GOT3 (cell line): ENCODE data around the gene CCL17.

Source experiments
- DNase-seq: peaks from one replicate; lab custom pipeline; 2025; ENCODE audit warnings: mixed read lengths; lab: John Stamatoyannopoulos, UW

Gene CCL17

GRCh38 chr16:57377080-57377841 lies 27.3 kb upstream of the CCL17 start:
- DNase-seq, result no peak

DNA sequence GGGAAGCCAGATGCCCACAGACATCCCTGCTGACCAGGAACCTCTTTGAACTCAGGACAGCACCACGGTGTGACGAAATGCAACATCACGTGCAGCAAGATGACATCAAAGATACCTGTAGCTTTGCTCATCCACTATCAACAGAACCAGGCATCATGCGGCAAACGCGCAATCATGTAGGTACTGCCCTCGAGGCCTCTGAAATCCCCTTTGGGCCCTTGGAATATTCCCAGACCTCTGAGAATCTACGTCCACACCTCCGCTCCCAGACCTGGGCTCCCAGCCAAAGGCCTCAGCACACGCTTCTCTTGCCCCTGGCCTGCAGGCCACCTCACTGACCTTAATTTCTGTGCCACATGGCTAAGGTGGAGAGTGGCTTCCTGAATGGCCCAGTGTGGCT lies 25.0 kb upstream of the CCL17 start:
- no peak for DNase-seq

DNA sequence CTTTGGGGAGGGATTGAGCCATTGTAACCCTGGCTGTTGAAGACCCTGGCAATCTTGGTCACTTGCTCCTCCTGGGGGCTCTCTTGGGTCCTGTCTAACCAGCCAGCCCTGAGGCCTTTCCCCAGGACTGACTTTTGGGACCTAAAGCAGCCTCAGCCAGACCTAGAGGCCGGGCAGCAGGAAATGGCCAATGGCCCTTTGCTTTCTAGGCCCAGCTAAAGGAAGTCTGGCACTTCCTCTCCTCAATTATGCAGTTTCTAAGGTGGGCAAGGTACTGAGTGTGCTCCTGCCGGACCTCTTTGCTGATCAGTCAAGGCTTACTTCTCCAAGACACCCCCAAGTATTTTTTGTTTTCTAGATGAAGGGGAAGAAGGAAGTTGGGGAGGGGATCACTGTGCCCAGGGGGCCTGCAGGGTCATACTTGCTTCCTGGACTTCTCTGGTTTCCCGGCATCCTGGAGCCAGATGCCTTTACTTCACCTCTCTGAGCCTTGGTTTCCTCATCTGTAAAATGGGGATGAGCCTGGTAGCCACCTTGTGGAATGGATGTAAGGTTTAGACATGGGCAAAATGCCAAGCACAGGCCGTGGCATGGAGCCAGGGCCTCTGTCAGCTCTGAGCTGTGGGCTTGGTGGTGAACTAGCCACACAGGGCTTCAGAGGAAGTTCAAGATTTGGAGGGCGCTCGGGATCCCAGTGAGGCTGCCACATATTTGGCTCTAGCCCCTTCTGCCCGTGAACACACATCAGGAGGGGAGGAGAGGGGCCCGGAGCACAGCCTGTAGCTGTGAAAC lies 23.7 kb upstream of the CCL17 start:
- DNase-seq, result no peak

- no peak for DNase-seq
Observed at GRCh38 chr16:57381791-57382534, 22.6 kb upstream of the CCL17 start.

- DNase-seq, result no peak
Observed at GRCh38 chr16:57382535-57383275, 21.9 kb upstream of the CCL17 start.

DNA sequence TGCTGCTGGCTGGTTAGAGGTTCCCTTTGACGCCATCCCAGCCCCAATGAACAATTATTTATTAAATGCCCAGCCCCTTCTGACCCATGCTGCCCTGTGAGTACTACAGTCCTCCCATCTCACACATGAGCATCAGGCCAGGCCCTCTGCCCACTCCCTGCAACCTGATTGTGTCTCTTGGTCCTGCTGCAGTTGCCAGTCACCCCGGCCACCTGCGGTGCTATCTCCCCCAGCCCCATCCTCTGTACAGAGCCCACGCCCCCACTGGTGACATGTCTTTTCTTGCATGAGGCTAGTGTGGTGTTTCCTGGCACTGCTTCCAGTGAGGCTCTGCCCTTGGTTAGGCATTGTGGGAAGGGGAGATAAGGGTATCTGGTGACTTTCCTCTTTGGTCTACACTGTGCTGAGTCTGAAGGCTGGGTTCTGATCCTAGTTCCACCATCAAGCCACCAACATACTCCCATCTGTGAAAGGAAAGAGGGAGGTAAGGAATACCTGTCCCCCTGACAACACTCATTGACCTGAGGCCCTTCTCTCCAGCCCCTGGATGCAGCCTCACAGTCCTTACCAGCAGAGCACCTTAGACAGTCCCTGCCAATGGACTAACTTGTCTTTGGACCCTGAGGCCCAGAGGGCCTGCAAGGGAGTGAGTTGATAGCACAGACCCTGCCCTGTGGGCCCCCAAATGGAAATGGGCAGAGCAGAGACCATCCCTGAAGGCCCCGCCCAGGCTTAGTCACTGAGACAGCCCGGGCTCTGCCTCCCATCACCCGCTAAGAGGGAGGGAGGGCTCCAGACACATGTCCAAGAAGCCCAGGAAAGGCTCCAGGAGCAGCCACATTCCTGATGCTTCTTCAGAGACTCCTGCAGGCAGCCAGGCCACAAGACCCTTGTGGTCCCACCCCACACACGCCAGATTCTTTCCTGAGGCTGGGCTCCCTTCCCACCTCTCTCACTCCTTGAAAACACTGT lies 21.0 kb upstream of the CCL17 start:
- no peak for DNase-seq

DNA sequence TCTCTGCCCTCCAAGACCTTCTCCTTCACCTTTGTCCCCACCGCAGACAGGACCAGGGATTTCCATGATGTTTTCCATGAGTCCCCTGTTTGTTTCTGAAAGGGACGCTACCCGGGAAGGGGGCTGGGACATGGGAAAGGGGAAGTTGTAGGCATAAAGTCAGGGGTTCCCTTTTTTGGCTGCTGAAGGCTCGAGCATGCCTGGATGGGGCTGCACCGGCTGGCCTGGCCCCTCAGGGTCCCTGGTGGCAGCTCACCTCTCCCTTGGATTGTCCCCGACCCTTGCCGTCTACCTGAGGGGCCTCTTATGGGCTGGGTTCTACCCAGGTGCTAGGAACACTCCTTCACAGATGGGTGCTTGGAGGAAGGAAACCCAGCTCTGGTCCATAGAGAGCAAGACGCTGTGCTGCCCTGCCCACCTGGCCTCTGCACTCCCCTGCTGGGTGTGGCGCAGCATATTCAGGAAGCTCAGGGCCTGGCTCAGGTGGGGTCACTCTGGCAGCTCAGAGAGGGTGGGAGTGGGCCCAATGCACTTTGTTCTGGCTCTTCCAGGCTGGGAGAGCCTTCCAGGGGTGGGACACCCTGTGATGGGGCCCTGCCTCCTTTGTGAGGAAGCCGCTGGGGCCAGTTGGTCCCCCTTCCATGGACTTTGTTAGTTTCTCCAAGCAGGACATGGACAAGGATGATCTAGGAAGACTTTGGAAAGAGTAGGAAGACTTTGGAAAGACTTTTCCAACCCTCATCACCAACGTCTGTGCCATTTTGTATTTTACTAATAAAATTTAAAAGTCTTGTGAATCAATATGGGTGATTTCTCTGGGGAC lies 20.1 kb upstream of the CCL17 start:
- DNase-seq, result no peak

- DNase-seq, result no peak
Observed at GRCh38 chr16:57385083-57385482, 19.5 kb upstream of the CCL17 start.

- DNase-seq, result no peak
Observed at GRCh38 chr16:57386381-57386951, 18.1 kb upstream of the CCL17 start.

- no peak for DNase-seq
Observed at GRCh38 chr16:57387598-57388354, 16.8 kb upstream of the CCL17 start.

DNA sequence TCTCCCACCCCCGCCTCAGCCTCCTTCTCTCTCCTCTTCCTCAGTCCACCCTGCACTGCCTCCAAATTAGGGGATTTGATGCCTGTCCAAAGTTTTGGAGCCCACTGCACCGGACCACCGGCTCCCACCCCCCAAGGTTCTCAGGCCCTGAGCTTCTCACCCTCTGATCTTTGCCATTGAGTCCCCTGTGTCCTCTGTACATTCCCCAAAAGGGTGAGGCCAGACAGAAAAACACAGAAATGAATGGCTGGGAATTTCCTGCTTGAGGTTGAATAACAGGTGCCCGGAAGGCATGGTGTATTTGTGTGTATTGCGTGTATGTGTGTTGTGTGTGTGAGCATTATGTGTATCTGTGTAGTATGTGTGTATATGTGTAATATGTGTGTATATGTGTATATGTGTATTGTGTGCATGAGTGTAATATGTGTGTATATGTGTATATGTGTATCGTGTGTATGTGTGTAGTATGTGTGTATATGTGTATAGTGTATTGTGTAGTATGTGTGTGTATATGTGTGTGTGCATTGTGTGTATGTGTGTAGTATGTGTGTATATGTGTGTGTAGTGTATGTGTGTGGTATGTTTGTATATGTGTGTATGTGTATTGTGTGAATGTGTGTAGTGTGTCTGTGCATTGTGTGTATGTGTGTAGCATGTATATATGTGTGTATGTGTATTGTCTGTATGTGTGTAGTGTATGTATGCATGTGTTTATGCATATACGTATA lies 16.0 kb upstream of the CCL17 start:
- no peak for DNase-seq

DNA sequence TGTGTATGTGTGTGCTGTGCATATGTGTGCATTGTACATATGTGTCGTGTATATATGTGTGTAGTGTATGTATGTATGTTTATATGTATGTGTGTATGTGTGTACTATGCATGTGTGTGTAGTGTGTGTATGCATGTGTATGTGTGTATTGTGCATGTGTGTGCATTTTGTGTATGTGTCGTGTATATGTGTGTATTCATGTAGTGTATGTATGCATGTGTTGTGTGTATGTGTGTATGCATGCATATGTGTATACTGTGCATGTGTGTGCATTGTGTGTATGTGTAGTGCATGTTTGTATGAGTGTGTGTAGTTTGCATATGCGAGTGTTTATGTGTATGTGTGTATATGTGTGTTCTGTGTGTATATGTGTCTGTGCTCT lies 15.5 kb upstream of the CCL17 start:
- DNase-seq, result no peak

GRCh38 chr16:57390636-57391295 lies 13.8 kb upstream of the CCL17 start:
- DNase-seq, result no peak

- no peak for DNase-seq
Observed at GRCh38 chr16:57391300-57391699, 13.3 kb upstream of the CCL17 start.

DNA sequence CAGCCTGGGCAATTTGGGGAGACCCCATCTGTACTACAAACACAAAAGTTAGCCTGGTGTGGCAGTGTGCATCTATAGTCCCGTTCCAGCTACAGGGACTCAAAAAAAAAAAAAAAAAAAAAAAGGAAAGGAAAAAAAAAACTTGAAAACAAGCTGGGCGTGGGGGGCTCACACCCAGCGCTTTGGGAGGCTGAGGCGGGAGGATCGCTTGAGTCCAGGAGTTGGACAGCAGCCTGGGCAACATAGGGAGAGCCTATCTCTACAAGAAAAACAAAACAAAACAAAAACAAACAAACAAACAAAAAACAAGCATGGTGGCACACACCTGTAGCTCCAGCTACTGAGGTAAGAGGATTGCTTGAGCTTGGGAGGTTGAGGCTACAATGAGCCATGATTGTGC lies 12.9 kb upstream of the CCL17 start:
- no peak for DNase-seq

DNA sequence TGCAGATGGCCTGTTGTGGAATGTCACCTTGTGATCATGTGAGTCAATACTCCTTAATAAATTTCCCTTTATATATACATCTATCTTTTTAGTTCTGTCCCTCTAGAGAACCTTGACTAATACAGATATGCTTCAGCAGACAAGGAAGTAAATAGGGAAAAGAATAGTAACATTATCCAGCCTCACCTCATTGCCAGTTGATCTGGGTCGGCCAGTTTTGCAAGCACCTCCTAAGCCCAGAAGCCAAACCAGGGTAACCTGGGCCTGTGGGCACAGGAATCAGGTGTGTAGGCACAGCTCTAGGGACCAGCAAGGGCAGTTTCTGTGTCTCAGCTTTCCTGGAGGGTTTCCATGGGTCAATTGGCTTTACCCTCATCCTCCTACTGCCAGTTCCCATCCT lies 11.9 kb upstream of the CCL17 start:
- DNase-seq, result no peak

GRCh38 chr16:57394444-57394843 lies 10.1 kb upstream of the CCL17 start:
- no peak for DNase-seq

DNA sequence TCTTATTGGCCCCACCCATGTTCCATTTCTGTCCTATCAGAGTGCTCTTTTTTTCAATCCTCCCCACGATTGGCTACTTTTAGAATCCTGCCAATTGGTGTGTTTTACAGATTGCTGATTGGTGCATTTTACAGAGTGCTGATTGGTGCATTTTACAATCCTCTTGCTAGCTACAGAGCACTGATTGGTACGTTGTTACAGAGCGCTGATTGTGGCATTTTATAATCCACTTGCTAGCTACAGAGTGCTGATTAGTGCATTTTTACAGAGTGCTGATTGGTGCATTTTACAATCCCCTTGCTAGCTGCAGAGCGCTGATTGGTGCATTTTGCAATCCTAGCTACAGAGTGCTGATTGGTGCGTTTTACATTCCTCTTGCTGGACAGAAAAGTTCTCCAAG lies 9.5 kb upstream of the CCL17 start:
- DNase-seq, result no peak
